A549 (cell line): ENCODE measurements around the gene YBX1. TPM values are rescaled to one million over a fixed set of nuclear protein-coding genes. Genes with fewer than 3 reads are reported as not detected.
"Not testable (repeated sequence)": the region's sequence is repeated elsewhere in the genome, so short reads cannot be mapped to it uniquely, and the experiment has no call there.

Source experiments
- ATAC-seq, 2 experiments: fragments of 200-7000 bp in 1 of 2; fragments of >200 bp in 1 of 2; cut with Nextera tagmentation in 1 of 2; cut with Tn5 transposase in 1 of 2; 3 replicates each; pipeline versions ENCODE4 v1.8.0 to v1.9.1; 2018 to 2020; ENCODE audit warnings: mild to moderate bottlenecking in 1 of 2, moderate library complexity in 1 of 2
- CTCF ChIA-PET: fragments of 300-600 bp; sonication (Branson Sonifier 250); formaldehyde crosslinking; extraction: SDS; loops from one replicate; lab custom pipeline; 2021; ENCODE audit warnings: antibody characterized with exemption, inconsistent platforms; lab: Yijun Ruan, JAX
- POLR2A ChIA-PET: fragments of 350-600 bp; formaldehyde crosslinking; extraction: SDS; loops from one replicate; lab custom pipeline; 2021; ENCODE audit warnings: antibody characterized with exemption, inconsistent platforms; lab: Yijun Ruan, JAX
- DNase-seq, 2 experiments: peaks; one replicate each; pipeline versions ENCODE4 v3.0.0 to v3.0.0-alpha.2; 2011 to 2016; ENCODE audit warnings: low read depth in 1 of 2, low spot score in 1 of 2
- FAIRE-seq: peaks from 2 replicates; lab custom pipeline; 2011; peaks lifted over from hg19 to GRCh38; lab: Jason Lieb, UNC
- H3K27ac ChIP-seq, 2 experiments: fragments of >200 bp; sonication (Bioruptor Twin); formaldehyde crosslinking; 3 replicates each; pipeline ENCODE4 v1.5.1; 2016 to 2017
- H3K4me1 ChIP-seq: fragments of >200 bp; sonication (Bioruptor Twin); formaldehyde crosslinking; 3 replicates; pipeline ENCODE4 v1.6.1; 2016
- H3K4me2 ChIP-seq: fragments of >200 bp; sonication (Bioruptor Twin); formaldehyde crosslinking; 3 replicates; pipeline ENCODE4 v1.6.1; 2016
- H3K4me3 ChIP-seq: fragments of >200 bp; sonication (Bioruptor Twin); formaldehyde crosslinking; 3 replicates; pipeline ENCODE4 v1.5.1; 2016
- H3K9me3 ChIP-seq: fragments of >200 bp; sonication (Bioruptor Twin); formaldehyde crosslinking; 3 replicates; pipeline ENCODE4 v1.6.1; 2016
- ATOH8 ChIP-seq: fragments of 250-450 bp; sonication (Bioruptor Pico); IDR thresholded peaks from 2 replicates; pipeline ENCODE4 v1.5.0; 2020; ENCODE audit warnings: low read depth, mild to moderate bottlenecking, moderate library complexity
- BCL3 ChIP-seq: fragments of >200 bp; sonication (Bioruptor Twin); formaldehyde crosslinking; IDR thresholded peaks from 3 replicates; pipeline ENCODE4 v1.6.1; 2016
- CBX8 ChIP-seq: fragments of 200-600 bp; sonication (generic); IDR thresholded peaks from 2 replicates; pipeline ENCODE4 v1.6.1; 2016
- CEBPB ChIP-seq, 2 experiments: fragments of >200 bp in 1 of 2; sonication (Bioruptor Twin) in 1 of 2; formaldehyde crosslinking in 1 of 2; IDR thresholded peaks; 2 replicates each; pipeline ENCODE4 v1.6.1; 2012 to 2016
- CHD4 ChIP-seq: fragments of 200-600 bp; sonication (generic); IDR thresholded peaks from 2 replicates; pipeline ENCODE4 v1.6.1; 2016; ENCODE audit warnings: antibody characterized with exemption, mild to moderate bottlenecking, borderline replicate concordance
- EP300 ChIP-seq, 2 experiments: fragments of >200 bp; sonication (Bioruptor Twin); formaldehyde crosslinking; IDR thresholded peaks; 2 replicates in 1 of 2; 3 replicates in 1 of 2; pipeline ENCODE4 v1.6.1; 2016 to 2017
- FOSB ChIP-seq: fragments of 250-450 bp; sonication (Bioruptor Pico); IDR thresholded peaks from 2 replicates; pipeline ENCODE4 v1.5.0; 2020; ENCODE audit warnings: mild to moderate bottlenecking, moderate library complexity
- HMGXB4 ChIP-seq: fragments of 250-450 bp; sonication (Bioruptor Pico); IDR thresholded peaks from 2 replicates; pipeline ENCODE4 v1.5.0; 2021; ENCODE audit warnings: mild to moderate bottlenecking, moderate library complexity, borderline replicate concordance
- HOXB5 ChIP-seq: fragments of 250-450 bp; sonication (Bioruptor Pico); IDR thresholded peaks from 2 replicates; pipeline ENCODE4 v1.5.0; 2020; ENCODE audit warnings: mild to moderate bottlenecking, moderate library complexity
- JUN ChIP-seq, 2 experiments: fragments of >200 bp; sonication (Bioruptor Twin); formaldehyde crosslinking; IDR thresholded peaks; 2 replicates in 1 of 2; 3 replicates in 1 of 2; pipeline ENCODE4 v1.6.1; 2016 to 2017
- MAX ChIP-seq: IDR thresholded peaks from 2 replicates; pipeline ENCODE4 v1.6.1; 2012
- MAZ ChIP-seq: fragments of 150-350 bp; IDR thresholded peaks from 2 replicates; pipeline ENCODE4 v1.6.1; 2014; ENCODE audit warnings: antibody characterized with exemption, low read depth, low read length, borderline replicate concordance
- MYC ChIP-seq: IDR thresholded peaks from 2 replicates; pipeline ENCODE4 v1.6.1; 2012; ENCODE audit warnings: mild to moderate bottlenecking, inconsistent platforms, low read length, improper control_type of control experiment, borderline replicate concordance
- NFE2L2 ChIP-seq: fragments of 150-350 bp; conservative IDR thresholded peaks from 2 replicates; pipeline ENCODE4 v1.6.1; 2014; ENCODE audit warnings: low read length
- NPAS2 ChIP-seq: fragments of 250-450 bp; sonication (Bioruptor Pico); IDR thresholded peaks from 2 replicates; pipeline ENCODE4 v1.8.0; 2022; ENCODE audit warnings: mild to moderate bottlenecking, moderate library complexity, borderline replicate concordance
- RCOR1 ChIP-seq: fragments of 150-350 bp; IDR thresholded peaks from 2 replicates; pipeline ENCODE4 v1.6.1; 2014; ENCODE audit warnings: antibody characterized with exemption, low read length, low read depth
- REST ChIP-seq: fragments of 200-600 bp; sonication (generic); IDR thresholded peaks from 2 replicates; pipeline ENCODE4 v1.6.1; 2016; ENCODE audit warnings: antibody characterized with exemption, mild to moderate bottlenecking, moderate library complexity
- SREBF2 ChIP-seq: fragments of 450-650 bp; IDR thresholded peaks from 2 replicates; pipeline ENCODE4 v1.6.1; 2014; ENCODE audit warnings: mild to moderate bottlenecking, moderate library complexity
- TFCP2L1 ChIP-seq: fragments of 250-450 bp; sonication (Bioruptor Pico); IDR thresholded peaks from 2 replicates; pipeline ENCODE4 v1.5.0; 2021; ENCODE audit warnings: mild to moderate bottlenecking
- ZNF302 ChIP-seq: fragments of 250-450 bp; sonication (Bioruptor Pico); IDR thresholded peaks from 2 replicates; pipeline ENCODE4 v1.9.0; 2021; ENCODE audit warnings: inconsistent platforms, mild to moderate bottlenecking, moderate library complexity
- ZSCAN20 ChIP-seq: fragments of 250-450 bp; sonication (Bioruptor Pico); IDR thresholded peaks from 2 replicates; pipeline ENCODE4 v1.8.0; 2022; ENCODE audit warnings: mild to moderate bottlenecking, moderate library complexity
- WGBS: methylation state at CpG from one replicate; pipeline ENCODE4 v1.1.6; 2017; ENCODE audit errors: missing lambda C conversion rate; 5-methylcytosine and 5-hydroxymethylcytosine counted together
- polyA plus RNA-seq, 4 experiments: library from polyadenylated mRNA; depleted of rRNA in 3 of 4; stranded (reverse); fragments of >200 nt; fragmentation: RNase III in 1 of 4; extraction: RNeasy Plus Mini Kit Qiagen cat#74134 plus additional on column Dnase treatment in 1 of 4; gene quantifications; 2 replicates in 3 of 4; 3 replicates in 1 of 4; pipeline ENCODE4 v1.2.3, GENCODE V29; 2011 to 2017

The YBX1 gene
- polyA plus RNA-seq, 2 of the 4 experiments (the other 2 are of a cell fraction) = 488 to 747 TPM

GRCh38 chr1:42720868-42721267 lies 38.6 kb downstream of the YBX1 start:
- POLR2A ChIA-PET = no interaction called here
- H3K4me3 ChIP-seq = no peak overlapping the region
- TF ChIP-seq HMGXB4 (no peak), HOXB5 (no peak), MAX (no peak), MYC (no peak), SREBF2 (no peak), FOSB (CRISPR knock-in tag) (no peak), CBX8 (no peak), ZNF302 (CRISPR knock-in tag) (no peak)
- H3K4me1 ChIP-seq = no peaks in the 10 kb centered on the region
- no peaks in the 10 kb centered on the region for H3K9me3 ChIP-seq
- no peak overlapping the region for H3K4me2 ChIP-seq
- CTCF ChIA-PET = no interaction called here
- WGBS = 100% methylated on average over 1 of the region's 1 CpG
- H3K27ac ChIP-seq = no peak overlapping the region
- FAIRE-seq (no peak), DNase-seq (no peak), ATAC-seq (no peak; a peak in 1 of 6 replicates)

GRCh38 chr1:42721926-42722325 lies 39.7 kb downstream of the YBX1 start:
- H3K9me3 ChIP-seq = no peaks in the 10 kb centered on the region
- WGBS = 100% methylated on average over 3 of the region's 3 CpGs
- no peak overlapping the region for H3K4me3 ChIP-seq
- H3K4me2 ChIP-seq = no peak overlapping the region
- TF ChIP-seq EP300 (IDR thresholded peaks at IDR 0.05) (no peak), BCL3 (no peak), NFE2L2 (no peak), CHD4 (no peak), REST (no peak), MAZ (no peak), CEBPB (IDR thresholded peaks at IDR 0.05) (no peak), NPAS2 (CRISPR knock-in tag) (no peak), TFCP2L1 (CRISPR knock-in tag) (no peak), ZSCAN20 (no peak), RCOR1 (no peak), ATOH8 (CRISPR knock-in tag) (no peak), JUN (IDR thresholded peaks at IDR 0.05) (no peak)
- DNase-seq = no peak
- no peak for FAIRE-seq
- H3K4me1 ChIP-seq = no peaks in the 10 kb centered on the region
- no peak overlapping the region for H3K27ac ChIP-seq
- ChIA-PET POLR2A (no interaction called here), CTCF (no interaction called here)
- ATAC-seq = no peak

- DNase-seq, CTCF ChIA-PET, POLR2A ChIA-PET, H3K4me1 ChIP-seq, FAIRE-seq, H3K27ac ChIP-seq, H3K4me3 ChIP-seq, H3K9me3 ChIP-seq, ATAC-seq, H3K4me2 ChIP-seq: not testable (repeated sequence)
- WGBS = 97% methylated on average over 2 of the region's 2 CpGs
Observed at GRCh38 chr1:42722403-42722802, 40.2 kb downstream of the YBX1 start.
